Mesothelial cell of epicardium (in vitro differentiated cells): ENCODE results near the gene HBD. TPM values are rescaled to one million over a fixed set of nuclear protein-coding genes. Genes with fewer than 3 reads are reported as not detected.

Experiments used
- DNase-seq, 2 experiments: peaks; one replicate each; pipeline ENCODE4 v3.0.0; 2021; ENCODE audit warnings: low spot score in 2 of 2; ENCODE audit not compliant: unreplicated experiment in 2 of 2
- H3K27ac Mint-ChIP-seq: 2 replicates; pipeline ENCODE4 v1.8.0; 2021; ENCODE audit warnings: mixed read lengths
- H3K27me3 Mint-ChIP-seq: 2 replicates; pipeline ENCODE4 v1.8.0; 2021; ENCODE audit warnings: low read depth, mixed read lengths
- H3K36me3 Mint-ChIP-seq: 2 replicates; pipeline ENCODE4 v1.8.0; 2021; ENCODE audit warnings: mixed read lengths
- H3K4me1 Mint-ChIP-seq: 2 replicates; pipeline ENCODE4 v1.8.0; 2021; ENCODE audit warnings: mixed read lengths
- H3K4me3 Mint-ChIP-seq: 2 replicates; pipeline ENCODE4 v1.8.0; 2021; ENCODE audit warnings: mild to moderate bottlenecking, moderate library complexity, mixed read lengths
- H3K9me3 Mint-ChIP-seq: 2 replicates; pipeline ENCODE4 v1.8.0; 2021; ENCODE audit warnings: mixed read lengths
- total RNA-seq: library from RNA; stranded (reverse); gene quantifications from 3 replicates; pipeline ENCODE4 v1.2.1, GENCODE V29; 2021
- TF ChIP-seq, protein P1 (sequence below): fragments of 200-600 bp; sonication (generic); IDR thresholded peaks from one replicate; pipeline ENCODE4 v1.5.0; 2021; ENCODE audit warnings: antibody characterized with exemption; ENCODE audit not compliant: unreplicated experiment

HBD gene
- total RNA-seq, 1 donor from 2014 or later = 3.0 TPM

DNA sequence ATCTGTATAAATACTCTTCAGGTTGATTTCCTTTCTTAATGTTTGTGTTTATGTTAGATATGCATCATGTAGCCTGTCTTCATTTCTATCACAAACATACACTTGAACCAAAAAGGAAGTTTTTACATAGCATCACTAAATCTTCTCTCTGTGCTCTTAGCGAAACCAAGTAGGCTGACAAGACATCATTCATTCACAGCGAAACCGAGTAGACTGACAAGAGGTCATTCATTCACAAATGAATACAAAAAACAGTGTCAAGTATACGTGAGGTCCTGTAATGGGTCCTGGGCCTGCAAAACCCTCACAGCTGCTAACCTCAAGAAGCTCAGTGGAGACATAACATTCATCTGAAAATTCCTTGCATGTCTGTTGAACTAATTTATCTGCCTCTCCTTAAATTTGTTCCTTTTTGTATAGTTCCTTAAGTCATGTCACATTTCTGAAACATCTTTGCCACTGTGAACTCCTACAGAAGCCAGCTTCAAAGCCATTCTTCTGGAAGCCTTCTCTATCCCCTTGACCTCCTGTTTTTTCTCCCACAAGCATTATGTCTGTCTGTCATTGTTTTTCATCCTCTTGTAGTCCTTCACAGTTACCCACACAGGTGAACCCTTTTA is 45.3 kb upstream of the HBD start:
- TF ChIP-seq, protein P1, sequence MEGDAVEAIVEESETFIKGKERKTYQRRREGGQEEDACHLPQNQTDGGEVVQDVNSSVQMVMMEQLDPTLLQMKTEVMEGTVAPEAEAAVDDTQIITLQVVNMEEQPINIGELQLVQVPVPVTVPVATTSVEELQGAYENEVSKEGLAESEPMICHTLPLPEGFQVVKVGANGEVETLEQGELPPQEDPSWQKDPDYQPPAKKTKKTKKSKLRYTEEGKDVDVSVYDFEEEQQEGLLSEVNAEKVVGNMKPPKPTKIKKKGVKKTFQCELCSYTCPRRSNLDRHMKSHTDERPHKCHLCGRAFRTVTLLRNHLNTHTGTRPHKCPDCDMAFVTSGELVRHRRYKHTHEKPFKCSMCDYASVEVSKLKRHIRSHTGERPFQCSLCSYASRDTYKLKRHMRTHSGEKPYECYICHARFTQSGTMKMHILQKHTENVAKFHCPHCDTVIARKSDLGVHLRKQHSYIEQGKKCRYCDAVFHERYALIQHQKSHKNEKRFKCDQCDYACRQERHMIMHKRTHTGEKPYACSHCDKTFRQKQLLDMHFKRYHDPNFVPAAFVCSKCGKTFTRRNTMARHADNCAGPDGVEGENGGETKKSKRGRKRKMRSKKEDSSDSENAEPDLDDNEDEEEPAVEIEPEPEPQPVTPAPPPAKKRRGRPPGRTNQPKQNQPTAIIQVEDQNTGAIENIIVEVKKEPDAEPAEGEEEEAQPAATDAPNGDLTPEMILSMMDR = no peak
- H3K27me3 Mint-ChIP-seq = no peaks in the 10 kb centered on the region
- no peak overlapping the region for H3K27ac Mint-ChIP-seq
- H3K9me3 Mint-ChIP-seq = no peaks in the 10 kb centered on the region
- no peak overlapping the region for H3K4me3 Mint-ChIP-seq
- H3K4me1 Mint-ChIP-seq = peaks cover 3% of the 10 kb centered on the region
- no peaks in the 10 kb centered on the region for H3K36me3 Mint-ChIP-seq
- no peak for DNase-seq

DNA sequence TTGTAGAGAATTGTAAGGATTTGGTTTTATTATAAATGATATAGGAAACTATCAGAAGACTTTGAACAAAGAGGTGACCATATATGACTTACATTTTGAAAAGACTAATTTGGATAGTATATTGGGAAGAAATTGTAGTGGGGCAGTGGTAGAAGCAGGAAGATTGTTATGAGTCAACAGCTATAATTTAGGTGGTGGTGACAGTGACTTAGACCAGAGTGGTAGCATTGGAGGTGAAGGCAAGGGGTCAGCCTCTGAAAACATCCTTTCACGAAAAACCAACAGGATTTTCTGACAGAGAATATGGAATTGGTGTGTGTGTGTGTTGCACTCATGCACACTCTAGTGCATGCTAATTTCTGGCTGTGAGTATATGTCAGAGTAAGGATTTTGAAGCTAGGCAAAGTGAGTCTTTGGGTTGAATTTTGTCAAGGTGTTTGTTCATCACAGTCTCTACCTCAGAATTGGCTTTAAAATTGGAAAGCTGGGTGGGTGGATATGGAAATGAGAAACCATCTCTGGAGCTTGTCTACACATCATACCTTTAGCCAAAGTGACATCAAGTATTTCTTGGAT is 43.6 kb upstream of the HBD start:
- no peak for DNase-seq
- no peaks in the 10 kb centered on the region for H3K36me3 Mint-ChIP-seq
- peaks cover 8% of the 10 kb centered on the region for H3K4me1 Mint-ChIP-seq
- H3K4me3 Mint-ChIP-seq = no peak overlapping the region
- H3K27ac Mint-ChIP-seq = no peak overlapping the region
- TF ChIP-seq, protein P1 = no peak
- H3K27me3 Mint-ChIP-seq = no peaks in the 10 kb centered on the region
- H3K9me3 Mint-ChIP-seq = no peaks in the 10 kb centered on the region

DNA sequence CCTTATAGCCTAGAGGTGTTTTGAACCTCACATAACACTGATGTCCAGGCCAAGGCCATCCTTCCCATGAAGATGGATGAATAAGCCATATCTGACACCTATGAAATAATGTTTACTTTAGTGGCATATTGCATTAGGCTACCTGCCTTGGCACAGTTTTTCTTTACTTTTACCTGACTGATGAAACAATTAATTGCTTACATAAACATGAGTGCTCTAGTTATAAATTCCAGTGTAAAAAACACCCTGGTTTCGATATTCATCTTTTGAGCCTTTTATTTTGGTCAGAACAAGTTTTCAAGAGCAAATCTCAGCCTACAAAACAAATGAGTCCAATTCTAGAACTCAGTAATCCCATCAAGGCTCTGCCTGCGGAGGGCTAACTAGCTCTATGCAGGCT is 42.4 kb upstream of the HBD start:
- Mint-ChIP-seq H3K4me3 (no peak overlapping the region), H3K9me3 (no peaks in the 10 kb centered on the region), H3K4me1 (peaks cover 8% of the 10 kb centered on the region), H3K36me3 (no peaks in the 10 kb centered on the region), H3K27ac (no peak overlapping the region), H3K27me3 (no peaks in the 10 kb centered on the region)
- no peak for DNase-seq
- TF ChIP-seq, protein P1 = no peak

DNA sequence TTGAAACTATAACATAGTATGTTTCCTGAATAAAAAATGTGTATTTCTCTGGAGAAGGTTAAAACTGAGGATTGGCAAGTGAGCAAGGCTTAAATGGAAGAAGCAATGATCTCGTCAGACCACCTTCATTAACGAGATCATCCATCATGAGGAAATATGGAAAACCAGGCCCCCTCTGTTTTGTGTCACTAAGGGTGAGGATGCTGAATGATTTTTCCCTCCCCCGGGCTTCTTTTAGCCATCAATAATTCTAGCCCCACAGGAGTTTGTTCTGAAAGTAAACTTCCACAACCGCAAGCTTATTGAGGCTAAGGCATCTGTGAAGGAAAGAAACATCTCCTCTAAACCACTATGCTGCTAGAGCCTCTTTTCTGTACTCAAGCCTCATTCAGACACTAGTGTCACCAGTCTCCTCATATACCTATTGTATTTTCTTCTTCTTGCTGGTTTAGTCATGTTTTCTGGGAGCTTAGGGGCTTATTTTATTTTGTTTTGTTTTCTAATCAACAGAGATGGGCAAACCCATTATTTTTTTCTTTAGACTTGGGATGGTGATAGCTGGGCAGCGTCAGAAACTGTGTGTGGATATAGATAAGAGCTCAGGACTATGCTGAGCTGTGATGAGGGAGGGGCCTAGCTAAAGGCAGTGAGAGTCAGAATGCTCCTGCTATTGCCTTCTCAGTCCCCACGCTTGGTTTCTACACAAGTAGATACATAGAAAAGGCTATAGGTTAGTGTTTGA is 41.3 kb upstream of the HBD start:
- Mint-ChIP-seq H3K9me3 (no peaks in the 10 kb centered on the region), H3K4me1 (peaks cover 8% of the 10 kb centered on the region), H3K27me3 (no peaks in the 10 kb centered on the region), H3K4me3 (no peak overlapping the region), H3K36me3 (no peaks in the 10 kb centered on the region), H3K27ac (no peak overlapping the region)
- DNase-seq = no peak
- TF ChIP-seq, protein P1 = no peak

GRCh38 chr11:5274395-5274794 is 40.1 kb upstream of the HBD start:
- peaks cover 8% of the 10 kb centered on the region for H3K4me1 Mint-ChIP-seq
- H3K9me3 Mint-ChIP-seq = no peaks in the 10 kb centered on the region
- peak overlapping the region; percentile 11 for H3K27ac Mint-ChIP-seq
- TF ChIP-seq, protein P1 = no peak
- no peak for DNase-seq
- H3K27me3 Mint-ChIP-seq = no peaks in the 10 kb centered on the region
- no peaks in the 10 kb centered on the region for H3K36me3 Mint-ChIP-seq
- H3K4me3 Mint-ChIP-seq = no peak overlapping the region
